NCI-H1092 (cell line): ENCODE data around the gene PRR7.
"Not testable (repeated sequence)": the region's sequence is repeated elsewhere in the genome, so short reads cannot be mapped to it uniquely, and the experiment has no call there.

ENCODE experiments used
- DNase-seq: peaks from one replicate; lab custom pipeline; 2025; lab: John Stamatoyannopoulos, UW

PRR7 gene

GRCh38 chr5:177484902-177485549, 38.4 kb downstream of the PRR7 start:
- DNase-seq: no peak

DNA sequence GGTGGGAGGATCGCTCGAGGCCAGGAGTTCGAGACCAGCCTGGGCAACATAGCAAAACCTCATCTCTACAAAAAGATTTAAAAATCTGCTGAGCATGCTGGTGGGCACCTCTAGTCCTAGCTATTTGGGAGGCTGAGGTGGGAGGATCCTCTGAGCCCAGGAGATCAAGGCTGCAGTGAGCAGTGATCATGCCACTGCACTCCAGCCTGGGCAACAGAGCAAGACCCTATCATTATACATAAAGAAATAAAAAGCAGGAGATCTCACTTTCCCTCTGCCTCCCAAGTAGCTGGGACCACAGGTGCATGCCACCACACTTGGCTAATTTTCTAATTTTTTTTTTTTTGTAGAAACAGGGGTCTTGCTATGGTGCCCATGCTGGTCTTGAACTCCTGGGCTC, 39.1 kb downstream of the PRR7 start:
- DNase-seq: not testable (repeated sequence)

GRCh38 chr5:177486256-177486655, 39.6 kb downstream of the PRR7 start:
- DNase-seq: no peak

DNA sequence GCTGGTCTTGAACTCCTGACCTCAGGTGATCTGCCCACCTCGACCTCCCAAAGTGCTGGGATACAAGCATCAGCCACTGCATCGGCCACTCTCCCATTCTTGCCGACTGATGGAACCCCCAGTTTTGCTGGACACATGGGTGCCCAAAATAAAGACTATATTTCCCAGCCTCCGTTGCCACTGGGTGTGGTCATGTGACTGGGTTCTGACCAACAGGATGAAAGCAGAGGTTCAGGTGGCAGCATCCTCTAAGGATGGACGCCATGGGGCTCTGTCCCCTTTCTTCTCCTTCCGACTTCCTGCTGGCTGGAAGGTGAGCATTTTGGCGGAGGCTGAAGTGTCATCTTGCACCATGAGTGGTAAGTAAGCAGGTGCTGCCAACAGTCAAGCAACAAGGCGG, 40.5 kb downstream of the PRR7 start:
- DNase-seq: no peak

DNA sequence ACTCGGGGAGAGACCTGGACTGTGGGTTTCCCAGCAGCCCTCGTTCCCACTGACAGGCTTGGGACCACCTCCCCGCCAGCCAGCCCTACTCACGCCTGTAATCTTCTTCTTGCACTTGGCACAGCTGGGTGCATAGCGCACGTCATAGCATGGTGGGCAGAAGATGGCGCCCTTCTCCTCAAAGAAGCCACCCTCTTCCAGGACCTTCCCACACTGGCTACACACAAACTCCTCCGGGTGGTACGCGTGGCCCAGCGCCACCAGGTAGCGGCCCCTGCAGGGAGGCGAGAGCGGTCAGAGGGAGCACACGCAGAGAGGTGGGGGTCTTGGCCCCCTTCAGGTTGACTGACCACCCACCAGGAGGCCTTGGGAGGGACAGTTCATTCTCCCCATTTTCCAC, 41.4 kb downstream of the PRR7 start:
- DNase-seq: no peak

- DNase-seq: no peak
These were observed 42.6 kb downstream of the PRR7 start for GRCh38 chr5:177489119-177489716.

- DNase-seq: no peak
These were observed 43.8 kb downstream of the PRR7 start for GRCh38 chr5:177490311-177490991.

DNA sequence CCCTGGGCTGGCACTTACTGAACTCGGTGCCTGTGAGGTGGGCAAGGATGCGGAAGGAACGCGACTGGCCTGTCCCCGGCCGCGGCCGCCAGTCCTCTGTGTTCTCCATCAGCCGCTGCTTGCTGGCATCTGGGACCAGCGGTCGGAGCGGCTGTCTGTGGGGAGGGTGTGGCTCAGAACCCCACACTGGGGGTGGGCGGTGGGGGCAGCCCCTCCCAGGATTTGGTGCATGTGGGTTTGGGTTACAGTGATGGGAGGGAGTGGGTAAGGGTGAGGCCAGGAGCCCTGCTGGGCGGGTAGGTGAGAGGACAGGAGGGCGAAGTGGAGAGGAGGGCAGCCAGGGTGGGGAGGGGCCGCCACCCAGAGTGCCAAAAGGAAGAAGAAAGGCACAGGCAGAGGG, 44.4 kb downstream of the PRR7 start:
- no peak for DNase-seq

DNA sequence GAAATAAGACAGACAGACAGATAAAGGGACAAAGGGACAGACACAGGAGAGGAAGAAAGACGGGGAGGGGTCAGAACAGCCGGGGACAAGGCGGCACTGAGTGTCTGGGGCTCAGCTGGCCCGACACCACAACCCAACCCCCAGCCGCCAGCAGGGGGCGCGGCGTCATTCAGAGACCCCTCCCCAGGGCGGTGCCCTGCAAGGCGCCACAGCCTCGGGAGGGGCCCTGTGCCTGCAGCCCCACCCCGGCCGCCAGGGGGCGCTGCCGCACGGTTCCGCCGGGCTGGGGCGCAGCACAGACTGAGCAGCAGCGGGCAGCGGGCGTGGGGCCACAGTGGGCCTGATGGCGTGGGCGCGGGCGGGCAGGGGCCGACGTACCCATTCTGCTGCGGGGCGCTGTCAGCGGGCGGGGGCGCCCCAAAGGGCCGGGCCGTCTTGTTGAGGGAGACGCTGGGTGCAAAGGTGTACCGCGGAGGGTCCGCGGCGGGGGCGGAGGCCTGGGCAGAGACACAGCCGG, 44.9 kb downstream of the PRR7 start:
- no peak for DNase-seq

- no peak for DNase-seq
These were observed 45.6 kb downstream of the PRR7 start for GRCh38 chr5:177491983-177492746.

DNA sequence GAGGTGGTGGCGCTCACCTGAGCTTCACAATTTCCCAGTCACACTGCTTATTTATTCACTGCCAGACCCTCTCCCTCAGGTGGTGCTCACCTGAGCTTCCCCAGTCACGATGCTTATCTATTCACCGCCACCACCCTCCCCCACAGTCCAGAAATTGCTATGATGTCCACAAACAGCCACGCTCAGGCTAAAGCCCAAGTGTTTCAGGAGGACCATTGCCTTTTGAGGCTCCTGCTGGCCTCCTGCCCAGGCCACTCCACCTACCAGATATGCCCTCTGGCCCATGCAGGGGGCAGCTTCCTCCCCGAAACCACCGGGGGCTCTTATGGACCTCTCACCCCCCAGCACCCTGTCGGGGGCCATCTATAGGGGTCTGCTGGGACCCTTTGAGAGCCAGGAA, 46.2 kb downstream of the PRR7 start:
- no peak for DNase-seq

DNA sequence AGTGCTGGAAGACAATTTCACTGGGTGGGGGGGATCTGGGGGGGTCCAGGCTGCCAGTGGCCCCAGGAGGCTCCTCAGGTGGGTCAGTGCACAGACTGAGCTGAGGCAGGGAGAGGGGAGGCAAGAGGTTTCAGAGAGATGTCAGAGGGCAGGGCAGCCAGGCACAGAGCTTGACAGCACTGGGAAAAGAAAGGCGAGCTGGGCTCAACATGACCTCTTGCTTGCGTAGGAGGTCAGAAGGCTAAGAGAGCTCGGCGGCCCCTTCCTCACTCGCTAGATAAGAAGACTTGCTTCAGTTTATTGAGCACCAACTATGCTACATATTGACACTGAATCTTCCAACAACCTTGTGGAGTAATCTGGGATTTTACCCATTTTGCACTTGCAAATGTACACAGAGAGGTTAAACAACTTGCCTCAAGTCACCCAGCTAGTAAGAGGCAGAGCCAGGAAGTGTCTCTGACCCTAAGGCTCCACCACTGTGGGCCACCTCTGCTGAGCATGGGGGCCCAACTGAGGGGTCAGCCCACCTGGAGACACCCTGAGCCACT, 47.3 kb downstream of the PRR7 start:
- DNase-seq: no peak

DNA sequence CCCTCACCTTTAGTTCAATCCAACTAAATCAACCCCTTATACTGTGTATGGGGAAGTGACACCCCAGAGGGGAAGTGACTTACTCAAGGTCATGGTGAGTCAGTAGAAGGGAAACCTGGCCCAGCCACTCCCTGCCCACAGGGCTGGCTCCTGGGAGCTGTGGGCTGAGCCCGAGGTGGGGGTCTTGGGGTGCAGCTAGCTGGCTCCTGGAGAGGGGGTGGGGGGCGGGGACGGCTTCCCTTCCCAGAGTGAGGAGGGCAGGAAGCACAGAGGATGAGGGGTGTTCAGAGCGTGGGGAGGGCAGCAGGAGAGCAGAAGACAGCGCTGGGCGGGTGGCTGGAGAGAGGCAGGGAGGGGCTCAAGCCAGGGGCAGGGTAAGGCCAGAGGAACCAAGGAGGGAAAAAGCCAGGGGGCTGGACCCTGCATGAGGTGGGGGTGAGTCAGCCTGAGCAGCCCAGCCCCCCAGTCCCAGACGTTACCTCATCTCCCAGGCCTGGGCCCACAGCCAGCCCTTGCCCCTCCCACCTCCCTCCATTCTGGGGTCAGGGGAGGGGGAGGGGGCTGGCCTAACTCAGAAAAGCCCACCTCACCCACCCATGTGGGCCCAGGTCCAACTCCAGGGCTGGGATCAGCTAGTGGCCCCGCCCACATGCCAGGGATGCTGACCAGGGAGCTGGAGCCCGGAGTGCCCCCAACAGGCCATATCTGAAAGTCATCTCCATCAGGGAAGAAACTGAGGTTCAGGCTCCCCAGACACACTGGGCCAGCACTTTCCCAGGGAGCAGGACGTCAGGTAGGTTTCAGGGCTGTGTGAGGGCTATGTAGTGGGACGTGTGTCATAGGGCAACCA, 48.0 kb downstream of the PRR7 start:
- DNase-seq: no peak

DNA sequence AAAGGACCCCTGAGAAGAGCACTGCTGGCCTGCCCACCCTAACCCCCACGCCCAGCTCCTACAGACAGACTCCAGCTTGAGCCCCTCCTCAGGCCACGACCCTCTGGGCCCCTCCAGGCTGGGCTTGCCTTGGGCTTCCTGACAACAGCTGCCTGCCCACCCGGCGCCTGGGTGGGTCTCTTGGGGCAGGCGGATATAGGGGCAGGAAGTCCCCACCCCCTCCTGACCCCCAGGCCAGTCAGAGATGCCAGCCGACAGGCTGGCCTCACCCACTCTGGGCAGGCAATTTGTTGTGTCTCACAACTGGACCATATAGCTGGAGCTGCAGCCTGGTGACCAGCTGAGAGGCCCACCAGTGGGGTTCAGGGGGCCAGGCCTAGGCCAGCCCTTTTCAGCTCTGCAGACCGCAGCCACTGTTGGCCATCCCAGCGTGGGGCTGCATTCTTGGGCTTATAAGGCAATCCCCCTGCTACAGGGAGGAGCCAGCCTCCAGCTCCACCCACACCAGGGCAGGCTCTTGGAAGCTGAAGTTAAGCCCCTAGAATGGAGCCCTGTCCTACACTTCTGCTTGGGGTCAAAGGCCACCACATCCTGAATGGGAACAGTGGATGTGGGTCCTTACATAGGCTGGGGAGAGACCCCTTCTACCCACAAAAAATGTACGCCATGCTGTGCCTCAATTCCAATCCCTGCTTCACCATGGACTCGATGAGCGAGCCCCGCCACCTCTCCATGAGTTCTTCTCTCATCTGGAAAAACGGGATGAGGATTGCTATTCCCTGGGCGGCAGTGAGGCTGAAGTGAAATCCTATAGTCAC, 48.8 kb downstream of the PRR7 start:
- no peak for DNase-seq

DNA sequence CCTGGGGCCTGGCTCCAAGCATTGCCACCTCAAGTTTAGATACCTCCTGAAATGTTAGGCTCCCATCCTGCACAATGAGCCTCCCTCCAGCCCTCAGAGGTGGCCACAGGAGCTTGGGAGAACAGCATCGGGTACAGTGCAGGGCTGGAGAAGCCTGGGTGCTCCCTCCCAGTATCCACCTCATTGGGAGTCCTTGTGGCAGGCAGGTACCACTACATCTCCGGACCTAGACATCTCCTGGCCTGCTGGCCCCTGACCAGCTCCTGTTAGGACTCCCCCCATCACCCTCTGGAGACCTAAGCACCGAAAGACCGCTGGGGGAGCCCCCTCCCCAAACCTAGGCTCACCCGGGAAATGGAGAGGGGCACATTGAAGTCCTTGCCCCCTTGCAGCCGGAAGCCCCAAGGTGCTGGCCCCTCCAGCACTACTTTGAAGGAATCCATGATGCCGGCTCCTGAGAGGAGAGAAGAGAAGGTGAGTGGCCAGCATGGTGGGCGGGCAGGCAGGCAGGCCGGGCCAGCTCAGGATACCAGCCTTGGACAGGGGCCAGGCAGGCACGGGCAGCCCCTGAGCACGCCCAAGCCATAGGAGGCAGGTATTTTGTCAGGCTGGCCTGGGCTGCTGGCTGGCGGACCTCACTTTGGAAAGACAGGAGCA, 49.6 kb downstream of the PRR7 start:
- no peak for DNase-seq

DNA sequence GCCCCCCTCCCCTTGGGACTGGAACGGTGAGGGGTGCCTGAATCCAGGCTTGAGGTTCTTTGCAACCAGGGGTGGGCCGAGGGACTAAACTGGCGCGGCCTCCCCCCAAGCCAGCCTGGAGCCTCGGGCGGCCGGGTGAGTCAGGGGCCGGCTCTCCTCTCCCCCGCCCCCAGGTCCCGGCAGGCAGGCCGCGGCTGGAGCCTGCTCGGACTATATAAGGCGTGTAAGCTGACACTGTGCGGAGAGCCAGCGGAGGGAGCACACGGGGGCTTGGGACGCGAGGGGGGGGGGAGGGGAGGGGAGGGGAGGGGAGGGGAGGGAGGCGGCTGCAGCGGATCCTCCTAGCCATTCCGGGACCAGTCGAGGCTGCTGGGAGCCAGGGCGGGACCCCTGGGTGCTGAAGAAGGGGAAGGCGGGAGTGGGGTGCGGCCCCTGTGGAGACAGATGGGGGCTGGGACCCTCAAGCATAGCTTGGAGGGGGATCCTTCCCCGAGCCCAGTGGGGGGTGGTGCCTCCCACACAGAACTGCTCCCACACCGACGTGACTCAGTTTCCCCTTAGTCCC, 50.2 kb downstream of the PRR7 start:
- DNase-seq: peak; percentile 38

GRCh38 chr5:177497292-177498012, 50.8 kb downstream of the PRR7 start, which contains the start of gene PDLIM7:
TSS of gene PDLIM7 (minus strand) at chr5:177497604. CDS start at chr5:177496512, 1,092 bp downstream.
- DNase-seq: peak; percentile 70

DNA sequence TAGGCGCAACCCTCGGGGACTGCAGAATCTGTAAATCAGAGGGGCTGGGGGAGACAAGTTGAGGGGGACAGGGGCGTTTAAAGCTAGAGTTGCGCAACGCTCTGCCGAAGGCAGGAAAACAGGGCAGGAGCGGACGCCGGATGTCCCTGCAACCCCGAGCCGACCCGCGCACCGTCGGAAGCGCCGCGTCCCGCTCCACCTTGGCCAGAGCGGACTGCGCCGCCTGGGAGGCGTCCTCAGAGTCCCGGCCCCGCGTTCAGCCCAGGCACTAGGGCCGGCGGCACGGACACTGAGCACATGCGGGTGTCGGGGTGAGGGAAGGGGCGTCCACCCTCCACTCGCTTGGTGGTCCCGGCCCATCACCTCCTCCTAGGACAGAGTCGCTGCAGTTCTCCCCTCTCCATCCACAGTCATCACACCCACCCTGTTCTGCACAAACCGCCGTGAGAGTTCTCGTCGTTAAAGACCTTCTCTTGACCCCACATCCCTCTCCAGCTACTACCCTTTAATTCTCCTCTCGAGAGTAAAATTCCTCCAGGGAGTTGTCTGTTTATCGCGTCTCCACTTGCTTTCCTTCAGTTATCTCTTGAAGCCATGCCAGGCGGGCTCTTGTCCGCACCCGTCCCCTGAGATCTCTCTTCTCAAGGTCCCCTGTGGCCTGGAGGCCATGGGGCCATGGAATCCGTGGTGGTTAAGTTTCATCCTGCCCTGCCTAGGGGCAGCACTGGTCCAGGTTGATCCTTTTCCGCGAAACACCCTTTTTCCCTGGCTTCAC, 51.6 kb downstream of the PRR7 start:
- DNase-seq: no peak
